Gastrocnemius medialis (tissue), 4 donors: Measurements from ENCODE around the gene ZNF75A. TPM values are rescaled to one million over a fixed set of nuclear protein-coding genes. Genes with fewer than 3 reads are reported as not detected.

Experiments used
- ATAC-seq, 2 donors: fragments of 150-250 bp; one replicate each; pipeline ENCODE4 v1.9.1; 2016
- DNase-seq, 2 donors: peaks; one replicate each; pipeline ENCODE4 v3.0.0-alpha.2; 2019
- H3K27ac ChIP-seq, 4 donors: fragments of 200-600 bp; sonication (generic); 1 replicate in 1 of 4; 2 replicates in 3 of 4; pipeline ENCODE4 v1.5.1; 2016 to 2018; ENCODE audit warnings: mild to moderate bottlenecking in 2 of 4, moderate library complexity in 1 of 4
- H3K27me3 ChIP-seq, 3 donors: fragments of 200-600 bp; sonication (generic) in 2 of 3; 1 replicate in 1 of 3; 2 replicates in 2 of 3; pipeline versions ENCODE4 v1.5.1 to v1.6.0; 2016 to 2019; ENCODE audit warnings: mild to moderate bottlenecking in 1 of 3, moderate library complexity in 1 of 3
- H3K36me3 ChIP-seq, 2 donors: fragments of 200-600 bp; sonication (generic) in 1 of 2; one replicate each; pipeline ENCODE4 v1.5.1; 2017 to 2018
- H3K4me1 ChIP-seq, 2 donors: fragments of 200-600 bp; sonication (generic) in 1 of 2; one replicate each; pipeline ENCODE4 v1.5.1; 2016 to 2017; ENCODE audit warnings: mild to moderate bottlenecking in 2 of 2
- H3K4me3 ChIP-seq, 4 donors: fragments of 200-600 bp; sonication (generic) in 3 of 4; 1 replicate in 1 of 4; 2 replicates in 3 of 4; pipeline ENCODE4 v1.5.1; 2016 to 2019; ENCODE audit warnings: mild to moderate bottlenecking in 2 of 4
- H3K9me3 ChIP-seq, 3 donors: fragments of 200-600 bp; sonication (generic) in 2 of 3; 1 replicate in 1 of 3; 2 replicates in 2 of 3; pipeline ENCODE4 v1.5.1; 2016 to 2019
- CTCF ChIP-seq, 5 experiments: fragments of 450-650 bp in 3 of 5; fragments of 200-600 bp in 2 of 5; sonication (generic) in 2 of 5; IDR thresholded peaks in 4 of 5; conservative IDR thresholded peaks in 1 of 5; 1 replicate in 4 of 5; 2 replicates in 1 of 5; pipeline ENCODE4 v1.5.1; 2016 to 2019; ENCODE audit warnings: antibody characterized with exemption in 5 of 5, mild to moderate bottlenecking in 3 of 5, moderate library complexity in 3 of 5
- POLR2A ChIP-seq, 2 donors: fragments of 450-650 bp; IDR thresholded peaks; one replicate each; pipeline ENCODE4 v1.6.1; 2017; ENCODE audit warnings: antibody characterized with exemption in 2 of 2, mild to moderate bottlenecking in 2 of 2, moderate library complexity in 2 of 2
- in situ Hi-C, 4 donors: fragments of 200-750 bp; cut with MboI; loops; one replicate each; pipeline versions ENCODE4 v1.15.0 to v1.8.0; 2017; ENCODE audit warnings: low sequenced_read_pairs in 4 of 4
- intact Hi-C: fragments of 100-400 bp; cut with DNase I; formaldehyde crosslinking; loops from one replicate; pipeline ENCODE4 v1.15.1; 2023; ENCODE audit warnings: low total_unique reads
- total RNA-seq, 4 donors: library from RNA; depleted of rRNA; stranded (reverse); fragments of >200 nt; gene quantifications; one replicate each; pipeline versions ENCODE4 v1.1.0 to v1.2.3, GENCODE V29; 2016

Gene ZNF75A
- total RNA-seq, 4 donors from 2014 or later = 5.5 to 13.2 (median 12.5) TPM

GRCh38 chr16:3328643-3329042 is 23.3 kb downstream of the ZNF75A start:
- TF ChIP-seq CTCF (IDR thresholded peaks at IDR 0.05 in 4 of 5, conservative IDR thresholded peaks at IDR 0.05 in 1 of 5) = no peak
- TF ChIP-seq POLR2A (IDR thresholded peaks at IDR 0.05) = no peak
- Histone ChIP-seq H3K27ac (no peak overlapping the region), H3K36me3 (no peaks in the 10 kb centered on the region), H3K4me3 (no peak overlapping the region), H3K9me3 (peaks cover 0 to 3% (median 0%) of the 10 kb centered on the region in 3 donors), H3K4me1 (no peaks in the 10 kb centered on the region), H3K27me3 (no peaks in the 10 kb centered on the region)
- in situ Hi-C loops = no loop called here
- intact Hi-C loops = no loop called here
- DNase-seq (no peak), ATAC-seq (no peak)

- DNase-seq = no peak
- no peak overlapping the region for H3K4me3 ChIP-seq
- no peaks in the 10 kb centered on the region for H3K4me1 ChIP-seq
- no peaks in the 10 kb centered on the region for H3K9me3 ChIP-seq
- ATAC-seq = no peak
- intact Hi-C loops (no loop called here), in situ Hi-C loops (no loop called here)
- H3K27me3 ChIP-seq = no peaks in the 10 kb centered on the region
- no peaks in the 10 kb centered on the region for H3K36me3 ChIP-seq
- TF ChIP-seq CTCF (IDR thresholded peaks at IDR 0.05 in 4 of 5, conservative IDR thresholded peaks at IDR 0.05 in 1 of 5) (no peak), POLR2A (IDR thresholded peaks at IDR 0.05) (no peak)
- H3K27ac ChIP-seq = no peak overlapping the region
These were observed 40.7 kb downstream of the ZNF75A start for GRCh38 chr16:3346041-3346440.

GRCh38 chr16:3347586-3347985 is 42.3 kb downstream of the ZNF75A start:
- Histone ChIP-seq H3K4me1 (no peaks in the 10 kb centered on the region), H3K9me3 (no peaks in the 10 kb centered on the region), H3K4me3 (no peak overlapping the region), H3K27ac (no peak overlapping the region), H3K27me3 (no peaks in the 10 kb centered on the region), H3K36me3 (no peaks in the 10 kb centered on the region)
- DNase-seq (no peak), ATAC-seq (no peak)
- intact Hi-C loops (no loop called here), in situ Hi-C loops (no loop called here)
- TF ChIP-seq POLR2A (IDR thresholded peaks at IDR 0.05) (no peak), CTCF (IDR thresholded peaks at IDR 0.05 in 4 of 5, conservative IDR thresholded peaks at IDR 0.05 in 1 of 5) (no peak)

GRCh38 chr16:3348547-3349167 is 43.4 kb downstream of the ZNF75A start:
- intact Hi-C loops = no loop called here
- TF ChIP-seq CTCF (IDR thresholded peaks at IDR 0.05 in 4 of 5, conservative IDR thresholded peaks at IDR 0.05 in 1 of 5) = no peak
- no peak for TF ChIP-seq POLR2A (IDR thresholded peaks at IDR 0.05)
- in situ Hi-C loops = no loop called here
- no peak overlapping the region for H3K4me3 ChIP-seq
- no peaks in the 10 kb centered on the region for H3K9me3 ChIP-seq
- H3K27me3 ChIP-seq = no peaks in the 10 kb centered on the region
- DNase-seq (no peak), ATAC-seq (no peak)
- H3K27ac ChIP-seq = no peak overlapping the region
- H3K4me1 ChIP-seq = no peaks in the 10 kb centered on the region
- H3K36me3 ChIP-seq = no peaks in the 10 kb centered on the region

- Histone ChIP-seq H3K27me3 (no peaks in the 10 kb centered on the region), H3K9me3 (no peaks in the 10 kb centered on the region), H3K27ac (no peak overlapping the region), H3K4me3 (no peak overlapping the region), H3K4me1 (no peaks in the 10 kb centered on the region), H3K36me3 (no peaks in the 10 kb centered on the region)
- in situ Hi-C loops (no loop called here), intact Hi-C loops (no loop called here)
- ATAC-seq = no peak
- DNase-seq = no peak
- no peak for TF ChIP-seq POLR2A (IDR thresholded peaks at IDR 0.05)
- TF ChIP-seq CTCF (IDR thresholded peaks at IDR 0.05 in 4 of 5, conservative IDR thresholded peaks at IDR 0.05 in 1 of 5) = no peak
These were observed 43.9 kb downstream of the ZNF75A start for GRCh38 chr16:3349175-3349574.
